ENCODE data around the gene SORCS2.

Gene SORCS2

DNA sequence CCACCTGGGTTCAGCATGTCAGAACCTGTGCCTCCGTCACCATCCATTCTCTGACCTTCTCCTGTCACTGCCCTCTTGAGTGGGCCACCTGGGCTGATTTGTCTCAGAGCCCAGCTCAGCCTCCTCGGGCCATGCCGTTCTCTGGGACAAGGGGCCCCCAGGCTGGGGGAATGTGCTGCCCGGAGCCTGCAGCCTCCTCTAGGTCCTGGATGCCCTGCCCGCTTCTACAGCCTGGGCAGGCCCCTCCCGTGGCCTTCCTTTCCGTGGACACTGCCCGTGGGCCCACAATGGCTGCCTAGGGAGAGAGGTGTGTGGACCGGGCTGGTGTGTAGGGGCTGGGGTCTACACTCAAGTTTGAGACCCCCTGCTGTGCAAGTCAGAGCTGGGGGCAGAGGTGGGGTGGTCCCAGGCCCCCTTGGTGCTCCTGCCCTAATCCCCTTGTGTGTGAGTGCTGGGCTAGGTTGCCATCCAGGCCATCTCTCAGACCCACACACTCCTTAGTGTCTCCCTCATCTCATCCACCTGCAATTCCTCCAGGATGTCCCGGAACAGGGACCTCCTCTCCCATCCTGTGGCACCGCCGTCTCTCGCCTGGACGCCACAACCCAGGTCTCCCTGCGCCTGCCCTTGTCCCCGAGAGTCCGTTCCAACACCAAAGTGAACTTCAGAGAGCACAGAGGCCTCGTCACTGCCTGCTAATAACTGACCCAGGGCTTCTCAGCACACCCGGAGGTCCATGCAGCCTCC lies 230.0 kb downstream of the SORCS2 start:
- no peak for DNase-seq

DNA sequence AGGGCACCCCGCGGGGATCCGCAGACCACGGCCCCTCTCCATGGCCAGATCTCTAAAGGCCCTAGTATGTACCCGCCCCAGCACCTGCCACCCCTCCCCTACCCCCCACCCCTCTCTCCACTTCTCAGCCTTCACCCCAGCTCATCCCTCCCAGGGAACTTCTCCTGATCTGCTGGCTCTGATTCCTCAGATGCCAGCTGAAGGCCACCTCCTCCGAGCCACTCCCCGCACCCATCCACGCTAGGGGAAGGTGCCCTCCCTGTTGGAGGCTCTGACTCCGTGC lies 230.5 kb downstream of the SORCS2 start:
- DNase-seq: no peak

DNA sequence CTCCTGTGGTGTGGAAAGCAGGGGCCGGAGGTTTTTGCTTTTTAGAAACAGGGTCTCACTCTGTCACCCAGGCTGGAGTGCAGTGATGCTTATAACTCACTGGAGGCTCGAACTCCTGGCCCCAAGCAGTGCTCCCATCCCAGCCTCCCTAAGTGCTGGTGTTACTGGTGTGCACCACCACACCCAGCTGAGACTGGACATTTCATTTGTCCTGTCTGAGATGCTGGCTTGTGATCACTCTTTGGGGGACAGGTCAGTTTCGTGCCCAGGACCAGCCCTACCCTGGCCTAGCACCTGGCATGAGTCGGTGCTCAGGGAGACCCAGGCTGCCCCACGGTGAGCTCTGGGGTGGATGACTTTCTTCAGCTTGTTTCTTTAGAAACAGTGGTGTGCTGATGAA lies 231.1 kb downstream of the SORCS2 start:
- DNase-seq: no peak

DNA sequence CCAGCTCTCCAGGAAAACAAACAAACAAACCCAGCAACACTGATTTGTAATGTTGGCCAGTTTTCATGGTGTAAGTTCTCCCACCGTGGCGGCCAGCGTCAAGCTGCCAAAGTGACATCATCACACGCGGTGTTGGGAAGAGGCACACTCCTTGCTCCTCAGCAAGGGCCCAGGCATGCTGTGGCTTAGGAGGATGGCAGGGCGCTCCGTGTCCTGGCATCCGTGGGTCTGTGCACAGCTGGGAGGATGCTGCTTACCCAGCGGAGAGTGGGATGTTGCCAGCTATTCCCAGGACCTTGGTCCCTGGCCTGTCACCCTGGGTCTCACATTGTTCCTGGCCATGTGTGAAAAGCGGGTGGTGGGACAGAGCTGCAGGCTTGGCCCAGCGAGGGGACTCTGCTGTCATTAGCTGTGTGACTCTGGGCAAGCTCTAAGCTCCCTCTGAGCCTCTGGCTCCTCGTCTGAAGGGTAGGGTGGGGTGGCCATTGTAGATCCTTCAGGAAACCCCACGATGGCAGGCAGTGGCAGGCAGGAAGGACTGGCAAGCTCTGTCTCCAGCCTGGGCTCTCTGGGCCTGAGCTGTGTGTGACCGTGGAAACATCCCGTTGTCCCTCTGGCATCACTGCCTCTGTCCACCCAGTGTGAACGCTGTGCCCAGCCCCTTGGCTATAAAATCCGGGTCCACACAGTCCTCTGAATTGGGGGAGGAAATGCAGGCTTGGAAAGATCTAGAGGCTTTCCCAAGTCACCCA lies 231.6 kb downstream of the SORCS2 start:
- DNase-seq: no peak

DNA sequence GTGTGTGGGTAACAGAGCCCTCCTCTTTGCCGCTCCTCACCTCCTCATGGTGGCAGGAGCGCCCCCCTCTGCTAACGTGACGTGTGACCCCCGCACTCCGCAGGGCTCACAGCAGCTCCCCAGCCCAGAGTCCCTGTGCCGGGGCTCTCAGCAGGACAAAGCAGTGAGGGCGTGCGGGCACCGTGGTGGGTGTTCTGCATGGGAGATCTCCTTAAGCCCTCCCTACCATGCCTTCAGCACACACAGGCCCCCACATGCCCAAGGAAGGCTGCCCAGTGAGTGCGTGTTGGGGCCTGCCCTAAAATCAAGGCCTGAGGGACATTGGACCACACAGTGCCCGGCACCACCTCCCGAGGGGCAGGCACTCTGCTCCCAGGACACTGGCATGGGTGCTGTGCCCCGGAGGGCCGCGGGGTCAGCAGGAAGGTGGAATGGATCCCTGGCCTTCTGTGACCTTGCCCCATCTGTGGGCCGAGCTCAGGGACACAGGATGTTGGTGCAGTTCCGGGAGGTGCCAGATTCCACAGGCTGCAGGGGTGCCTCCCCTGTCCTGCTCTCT lies 232.3 kb downstream of the SORCS2 start:
- no peak for DNase-seq

DNA sequence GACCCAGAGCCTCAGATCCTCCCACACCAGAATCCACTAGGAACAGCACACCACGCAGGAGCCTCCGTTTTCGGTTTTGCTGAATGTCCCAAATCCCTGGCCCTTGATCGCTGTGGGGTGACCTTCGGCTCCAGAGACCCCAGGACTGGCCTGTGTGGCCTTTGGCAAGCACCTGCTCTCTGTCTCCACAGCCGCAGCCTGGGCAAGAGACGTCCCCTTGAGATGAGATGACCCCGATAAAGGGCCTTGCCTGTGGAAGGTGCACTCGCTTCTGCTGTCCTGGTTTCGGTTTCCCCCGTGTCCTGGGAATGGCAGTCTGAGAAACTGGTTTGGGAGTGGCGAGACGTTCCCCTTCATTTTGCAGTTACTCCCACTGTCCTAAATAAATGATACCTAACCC lies 232.8 kb downstream of the SORCS2 start:
- DNase-seq: no peak

DNA sequence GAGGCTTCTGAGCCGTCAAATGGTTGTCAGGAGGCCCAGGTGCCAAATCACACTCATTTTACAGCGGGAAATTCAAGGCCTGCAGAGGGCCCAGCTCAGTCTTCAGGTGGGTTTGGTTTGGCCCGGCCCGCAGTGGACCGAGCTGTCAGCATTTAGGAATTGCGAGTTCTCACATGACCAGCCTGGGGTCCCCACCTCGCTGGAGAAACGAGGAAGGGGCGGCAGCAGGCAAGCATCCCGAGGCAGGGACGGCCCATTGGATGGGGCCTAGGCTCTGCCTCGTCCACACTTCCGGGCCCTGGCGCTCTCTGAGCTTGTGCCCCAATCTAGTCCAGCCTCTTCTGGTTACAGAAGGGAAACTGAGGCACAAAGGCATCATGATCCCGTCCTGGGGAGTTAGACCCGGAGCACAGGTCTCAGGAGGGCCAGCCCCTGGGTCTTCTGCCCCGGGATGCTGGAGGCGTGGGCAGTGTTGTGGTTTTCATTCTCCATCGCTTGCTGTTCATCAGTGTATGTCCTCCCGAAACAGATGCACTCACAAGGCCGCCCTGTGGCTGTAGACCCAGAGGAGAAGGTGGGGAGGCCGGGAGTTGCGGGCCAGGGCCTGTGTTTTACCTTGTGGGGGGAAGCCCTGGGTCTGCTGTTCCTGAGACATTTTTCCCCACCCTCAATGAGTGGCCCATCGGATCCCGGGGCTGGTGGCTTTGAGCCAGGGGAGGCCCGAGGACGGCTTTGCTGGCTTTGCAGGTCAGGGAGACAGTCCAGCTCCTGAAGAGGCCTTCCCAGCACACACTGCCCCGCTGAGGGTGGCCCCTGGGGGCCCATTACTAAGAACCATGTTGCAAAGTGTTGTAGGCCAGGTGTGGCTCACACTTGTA lies 233.5 kb downstream of the SORCS2 start:
- no peak for DNase-seq

DNA sequence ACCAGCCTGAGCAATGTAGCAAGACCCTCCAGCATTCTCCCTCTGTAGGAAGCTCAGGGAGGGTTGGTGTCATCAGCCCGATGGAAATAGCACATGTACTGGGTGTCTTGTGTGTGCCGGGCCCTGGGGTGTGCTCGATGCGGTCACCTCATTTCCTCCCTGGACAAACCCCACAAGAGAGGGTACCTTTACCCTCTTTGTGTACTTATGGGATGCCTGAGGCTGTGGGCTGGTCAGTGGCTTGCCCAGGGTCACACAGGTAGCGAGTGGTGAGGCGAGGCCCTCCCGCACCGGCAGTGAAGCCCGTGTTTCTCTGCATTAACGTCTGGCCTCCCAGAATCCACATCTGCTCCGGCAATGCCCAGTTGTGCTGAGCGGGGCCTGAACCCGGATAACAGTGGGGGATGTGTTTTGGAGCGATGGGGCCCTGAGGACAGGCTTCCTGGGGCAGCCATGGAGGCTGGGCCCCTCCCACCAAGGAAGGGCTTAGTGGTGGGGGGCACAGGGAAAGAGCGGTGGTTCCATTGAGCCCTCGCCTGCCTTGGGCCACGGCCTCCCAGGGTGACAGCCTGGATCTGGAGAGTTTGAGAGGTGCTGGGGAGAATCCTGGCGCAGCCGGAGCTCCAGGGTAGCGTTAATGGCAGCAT lies 234.3 kb downstream of the SORCS2 start:
- DNase-seq: no peak

DNA sequence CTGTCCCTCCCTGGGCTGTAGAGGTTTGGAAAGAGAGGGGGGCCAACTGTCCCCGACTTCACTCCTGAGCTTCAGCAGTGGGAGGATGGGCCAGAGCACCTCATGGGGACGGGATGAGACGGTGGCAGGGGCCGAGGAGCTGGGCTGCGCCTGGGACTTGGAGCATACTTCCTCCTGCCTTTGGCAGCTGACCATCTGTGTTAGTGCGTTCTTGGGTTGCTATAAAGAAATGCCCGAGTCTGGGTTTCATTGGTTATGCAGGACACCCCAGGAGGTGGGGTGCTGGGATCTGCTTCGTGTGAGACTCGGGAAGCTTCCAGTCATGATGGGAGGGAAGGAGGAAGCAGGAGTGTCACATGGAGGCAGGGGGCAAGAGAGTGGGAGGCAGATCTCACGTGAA lies 235.0 kb downstream of the SORCS2 start:
- DNase-seq: no peak

DNA sequence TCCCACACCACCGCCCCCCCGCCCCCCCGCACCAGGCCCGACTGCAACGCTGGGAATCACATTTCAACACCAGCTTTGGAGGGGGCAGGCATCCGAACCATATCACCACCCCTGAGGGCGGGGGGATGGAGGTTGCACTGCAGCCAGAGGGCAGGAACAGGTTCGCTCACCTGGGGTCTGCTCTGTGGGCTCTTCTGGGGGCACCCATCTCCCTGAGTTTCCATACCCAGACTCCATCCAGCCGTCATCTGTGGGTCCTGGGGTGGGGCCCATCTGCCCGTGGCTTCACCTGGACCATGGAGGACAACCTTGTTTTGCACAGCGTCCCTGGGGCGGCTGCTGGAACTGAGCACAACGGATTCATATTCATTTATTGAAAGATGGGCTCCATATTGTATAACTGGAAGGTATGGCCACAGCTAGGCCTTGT lies 235.5 kb downstream of the SORCS2 start:
- DNase-seq: no peak

DNA sequence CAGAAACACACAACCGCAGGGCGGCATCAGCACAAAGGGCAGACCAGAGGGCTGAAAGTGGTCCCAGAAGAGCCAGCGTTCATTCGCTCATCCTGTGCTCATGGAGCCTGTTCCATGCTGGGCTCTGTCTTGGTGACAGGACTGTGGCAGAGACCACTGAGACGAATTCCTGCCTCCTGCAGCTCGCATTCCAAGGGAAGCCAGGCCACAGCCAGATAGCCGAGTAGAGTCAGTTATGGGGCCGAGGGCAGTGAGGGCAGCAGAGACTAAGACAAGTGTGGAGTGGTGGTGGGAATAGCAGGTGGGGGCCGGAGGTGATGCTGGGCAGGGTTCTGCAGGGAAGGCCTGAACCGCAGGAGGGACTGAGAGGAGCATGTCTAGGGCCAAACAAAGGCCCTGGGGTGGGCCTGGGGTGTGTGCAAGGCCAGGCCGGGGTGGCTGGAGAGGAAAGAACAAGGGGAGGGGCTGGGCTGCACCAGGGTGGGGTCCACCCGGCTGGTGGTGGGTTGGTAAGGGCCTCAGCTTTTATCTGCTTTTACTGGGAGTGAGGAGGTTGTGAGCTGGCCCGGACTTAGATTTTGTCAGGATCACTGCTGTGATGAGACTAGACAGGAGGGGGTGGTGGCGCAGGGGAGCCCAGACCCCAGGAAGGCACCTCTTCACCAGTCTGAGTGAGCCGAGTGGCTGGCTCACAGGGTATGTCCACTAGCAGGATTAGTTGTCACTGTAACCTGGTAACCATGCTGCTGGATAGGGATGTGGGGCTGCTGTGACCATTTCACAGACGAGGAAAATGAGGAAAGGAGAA lies 236.1 kb downstream of the SORCS2 start:
- no peak for DNase-seq

DNA sequence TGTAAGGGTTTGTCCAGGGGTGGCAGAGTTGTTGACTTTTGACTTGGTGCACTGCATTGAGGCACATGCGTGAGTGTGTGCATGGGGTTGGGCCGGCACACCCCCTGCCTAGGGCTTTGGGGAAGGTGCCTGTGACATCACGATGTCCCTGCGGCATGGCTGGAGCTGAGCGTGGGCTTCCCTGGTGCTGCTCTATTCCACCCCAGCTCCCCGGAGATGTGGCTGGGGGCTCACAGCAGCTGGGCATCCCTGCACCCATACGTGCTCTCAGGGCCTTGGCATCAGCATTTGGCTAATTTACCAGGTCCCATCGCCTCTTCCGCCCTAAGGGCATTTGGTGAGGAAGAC lies 236.7 kb downstream of the SORCS2 start:
- no peak for DNase-seq

DNA sequence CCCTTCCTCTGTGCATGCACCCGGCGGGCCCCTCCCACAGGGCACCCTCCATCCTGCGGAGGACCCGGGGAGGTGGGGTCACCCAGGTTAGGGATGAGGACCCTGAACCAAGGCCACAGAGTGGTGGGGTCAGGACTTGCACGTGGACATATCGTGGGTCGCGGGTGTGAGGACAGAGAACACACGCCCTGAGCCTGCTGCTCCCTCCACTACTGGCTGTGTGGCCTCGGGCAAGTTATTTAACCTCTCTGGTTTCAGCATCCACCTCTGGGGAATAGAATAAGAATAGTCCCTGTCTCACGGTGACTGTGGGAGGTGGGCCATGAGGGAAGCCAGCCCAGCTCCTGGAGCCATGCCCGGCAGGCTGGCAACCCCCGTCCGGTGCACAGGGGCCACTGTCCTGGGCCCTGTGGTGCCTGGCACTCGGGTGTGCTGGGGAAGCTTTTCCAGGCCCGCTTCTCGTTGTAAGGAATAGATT lies 237.3 kb downstream of the SORCS2 start:
- DNase-seq: no peak

DNA sequence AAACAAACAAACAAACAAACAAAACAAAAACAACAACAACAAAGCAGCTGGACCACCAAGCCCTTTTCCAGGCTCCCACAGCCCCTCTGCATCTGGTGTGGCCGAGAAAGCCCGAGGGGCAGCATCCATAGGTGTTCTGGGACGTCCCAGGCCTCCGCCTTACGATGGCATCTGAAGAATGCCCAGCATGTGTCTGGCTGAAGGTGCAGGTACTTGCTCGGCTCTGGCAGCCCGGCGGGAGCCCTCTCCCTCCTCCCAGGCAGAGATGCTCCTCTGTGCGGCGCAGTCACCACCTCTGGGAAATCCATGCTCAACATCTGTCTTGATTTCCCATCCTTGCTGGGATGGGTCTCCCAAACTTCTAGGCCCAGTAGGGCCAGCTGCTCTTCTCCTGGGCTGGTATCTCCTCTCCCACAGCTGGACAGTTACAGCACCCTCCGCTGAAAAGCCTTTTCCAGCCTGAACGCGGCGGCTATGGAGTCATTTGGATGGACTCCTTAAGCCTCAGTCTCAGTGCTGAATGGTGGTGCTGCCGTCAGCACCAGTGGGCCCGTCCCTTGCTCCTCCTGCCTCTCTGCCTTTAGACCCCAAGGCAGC lies 238.1 kb downstream of the SORCS2 start:
- no peak for DNase-seq

DNA sequence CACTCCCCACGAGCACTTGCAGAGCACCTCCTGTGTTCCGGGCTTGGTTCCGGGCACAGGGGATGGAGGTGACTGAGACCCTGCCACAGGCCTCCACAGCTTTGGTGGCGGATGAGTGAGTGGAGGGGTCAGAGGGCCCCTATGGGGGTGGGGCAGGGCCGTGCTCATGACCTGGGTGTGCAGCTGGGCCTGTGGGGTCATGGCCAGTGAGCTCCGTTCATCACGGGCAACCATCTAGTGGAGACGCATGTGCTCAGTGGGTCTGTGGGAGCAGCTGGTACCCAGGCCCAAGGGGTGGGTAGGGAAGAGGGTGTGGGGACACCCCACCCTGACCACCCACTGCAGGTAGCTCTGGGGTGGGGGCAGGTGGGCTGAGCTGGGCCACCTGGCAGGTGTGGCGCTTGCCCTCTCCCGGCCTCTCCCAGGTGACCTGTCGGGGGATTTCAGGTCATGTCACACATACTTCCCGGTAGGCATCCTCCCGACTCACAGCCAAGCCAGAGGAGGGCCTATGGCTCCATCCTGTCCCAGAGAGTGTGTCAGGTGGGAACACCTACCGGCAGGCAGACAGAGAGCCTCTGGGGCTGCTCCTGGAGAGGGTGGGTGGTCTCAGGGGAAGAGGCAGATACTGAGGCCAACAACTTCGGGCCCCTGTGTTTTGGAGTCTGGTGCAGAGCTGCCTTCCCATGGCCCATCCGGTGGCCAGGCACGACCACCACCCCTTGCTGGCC lies 238.8 kb downstream of the SORCS2 start:
- no peak for DNase-seq

DNA sequence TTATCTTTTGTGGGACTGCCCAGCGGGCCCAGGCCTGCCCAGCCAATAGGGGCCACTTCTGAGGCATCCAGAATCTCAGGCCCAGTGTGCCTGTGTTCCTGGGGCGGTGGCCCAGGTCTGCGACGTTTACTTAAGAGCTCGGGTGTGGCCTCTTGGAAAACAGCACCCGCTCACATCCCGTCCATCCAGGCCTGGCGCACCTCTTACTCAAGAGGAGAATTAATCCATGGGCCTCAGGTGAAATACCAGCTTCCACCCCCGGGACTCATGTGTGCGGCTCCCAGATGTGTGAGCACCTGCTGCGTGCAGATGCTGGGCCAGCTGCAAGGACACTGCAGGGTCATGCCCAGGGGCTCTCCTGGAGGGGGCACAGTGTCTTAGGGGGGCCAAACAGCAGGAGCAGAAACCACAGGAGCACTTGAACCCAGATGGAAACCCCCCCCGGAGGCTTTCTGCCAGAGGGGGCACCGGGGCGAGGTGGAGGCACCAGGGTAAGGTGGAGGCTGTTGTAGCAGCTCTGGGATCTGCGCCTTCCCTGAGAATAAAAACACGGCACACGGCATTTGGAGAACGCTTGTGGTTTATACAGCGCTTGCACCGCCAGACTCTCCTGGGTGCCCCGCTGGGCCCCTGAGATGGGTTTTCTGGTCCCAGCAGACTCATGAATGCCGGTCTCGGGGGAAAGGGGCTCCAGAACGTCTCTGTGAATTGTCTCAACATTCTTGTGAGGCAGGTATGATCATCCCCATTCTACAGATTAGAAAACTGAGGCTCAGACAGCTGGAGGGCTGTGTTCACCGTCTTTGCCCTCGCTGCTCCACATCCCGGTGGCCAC lies 239.6 kb downstream of the SORCS2 start:
- no peak for DNase-seq

DNA sequence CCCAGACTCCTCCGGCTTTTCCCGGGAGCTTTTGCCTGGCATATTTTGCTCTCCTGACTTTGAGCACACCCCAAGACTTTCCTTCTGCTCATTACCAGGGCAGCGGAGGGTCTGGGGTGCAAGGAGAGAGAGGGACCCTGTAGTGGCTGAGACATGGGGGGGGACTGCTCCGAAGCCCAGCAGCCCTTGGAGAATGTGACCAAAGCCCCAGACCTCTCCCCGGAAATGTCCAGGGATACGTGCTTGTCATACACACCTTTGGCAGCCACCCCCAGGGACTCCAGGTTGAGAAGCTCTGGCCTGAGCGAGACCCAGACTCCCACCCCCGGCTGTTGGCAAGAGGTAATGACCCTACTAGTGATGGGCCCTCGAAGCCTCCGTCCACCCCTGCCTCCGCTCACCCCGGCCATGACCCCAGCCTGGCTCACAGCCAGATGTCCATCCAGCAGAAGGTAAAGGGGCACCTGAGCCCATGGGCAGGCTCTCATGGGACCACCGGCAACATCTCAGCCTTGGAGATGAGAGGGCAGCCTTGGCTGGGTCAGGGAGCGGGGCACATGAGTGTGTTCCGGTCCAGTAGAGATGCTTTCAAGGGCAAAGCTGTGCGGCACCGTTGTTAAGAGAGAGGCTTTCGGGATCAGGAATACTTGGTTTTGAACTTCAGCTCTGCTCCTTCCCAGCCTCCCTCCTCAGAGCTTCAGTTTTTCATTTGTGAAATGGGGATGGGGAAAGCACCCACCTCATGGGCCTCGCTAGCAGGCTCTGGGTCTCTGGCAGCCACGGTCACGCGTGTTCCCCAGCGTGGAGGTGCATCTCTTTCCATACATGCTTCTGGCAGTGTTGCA lies 240.4 kb downstream of the SORCS2 start:
- DNase-seq: no peak

DNA sequence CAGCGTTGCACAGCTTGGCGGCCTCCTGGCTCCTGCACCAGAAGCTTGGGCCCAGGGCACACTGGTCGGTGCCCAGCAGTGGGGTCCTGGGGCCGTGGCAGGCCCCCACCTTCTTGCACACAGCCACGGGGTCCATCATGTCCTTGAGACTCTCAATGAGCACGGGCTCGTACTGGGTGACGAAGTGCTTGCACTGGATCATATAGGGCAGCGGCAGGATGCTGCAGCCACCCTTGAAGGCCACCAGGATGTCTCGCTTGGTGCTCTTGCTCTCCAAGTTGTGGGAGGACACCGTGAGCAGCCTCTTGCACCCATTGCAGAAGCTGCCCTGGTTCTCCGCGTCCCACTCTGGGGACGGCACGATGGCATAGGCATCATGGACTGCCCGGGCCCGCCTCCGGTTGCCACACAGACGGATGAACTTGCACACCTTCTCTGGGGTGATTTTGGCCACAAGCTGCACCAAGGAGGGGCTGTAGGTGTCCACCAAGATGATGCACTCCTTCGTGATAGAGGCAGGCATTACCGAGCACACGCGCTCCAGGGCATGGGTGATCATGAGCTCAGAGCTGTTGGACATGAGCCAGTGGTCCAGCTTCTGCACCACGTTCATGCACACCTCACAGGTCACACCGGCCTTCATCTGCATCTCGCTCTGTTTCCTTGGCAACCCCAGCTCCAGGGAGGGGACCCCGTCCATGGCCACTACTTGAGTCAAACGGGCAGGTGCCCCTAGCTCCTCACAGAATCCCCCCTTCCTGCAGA lies 241.2 kb downstream of the SORCS2 start:
- no peak for DNase-seq
